GM19395 (cell line): ENCODE results near the gene HMGCS2.
"Not testable (repeated sequence)": the region's sequence is repeated elsewhere in the genome, so short reads cannot be mapped to it uniquely, and the experiment has no call there.

Source experiments
- ATAC-seq: cut with Tn5 transposase; IDR thresholded peaks from one replicate; pipeline ENCODE4 v1.9.1; 2021; ENCODE audit warnings: mild to moderate bottlenecking, moderate library complexity; ENCODE audit not compliant: unreplicated experiment

HMGCS2 gene

GRCh38 chr1:119732465-119733168, 36.1 kb downstream of the HMGCS2 start:
- ATAC-seq: no peak

- ATAC-seq: no peak
Observed at GRCh38 chr1:119731741-119732430, 36.8 kb downstream of the HMGCS2 start.

GRCh38 chr1:119731060-119731459, 37.6 kb downstream of the HMGCS2 start:
- ATAC-seq: no peak

GRCh38 chr1:119729044-119729443, 39.7 kb downstream of the HMGCS2 start:
- ATAC-seq: no peak

GRCh38 chr1:119727991-119728390, 40.7 kb downstream of the HMGCS2 start:
- ATAC-seq: no peak

GRCh38 chr1:119725626-119726025, 43.1 kb downstream of the HMGCS2 start:
- no peak for ATAC-seq

- no peak for ATAC-seq
Observed at GRCh38 chr1:119724611-119725218, 44.0 kb downstream of the HMGCS2 start.

- ATAC-seq: no peak
Observed at GRCh38 chr1:119721896-119722295, 46.8 kb downstream of the HMGCS2 start.

- no peak for ATAC-seq
Observed at GRCh38 chr1:119720866-119721440, 47.8 kb downstream of the HMGCS2 start.

GRCh38 chr1:119718972-119719371, 49.7 kb downstream of the HMGCS2 start:
- no peak for ATAC-seq

- ATAC-seq: no peak
Observed at GRCh38 chr1:119718409-119718808, 50.3 kb downstream of the HMGCS2 start.

GRCh38 chr1:119715542-119715941, 53.2 kb downstream of the HMGCS2 start:
- ATAC-seq: no peak

GRCh38 chr1:119714583-119714982, 54.1 kb downstream of the HMGCS2 start:
- ATAC-seq: no peak

- ATAC-seq: no peak
Observed at GRCh38 chr1:119713749-119714456, 54.8 kb downstream of the HMGCS2 start.

- no peak for ATAC-seq
Observed at GRCh38 chr1:119713039-119713748, 55.5 kb downstream of the HMGCS2 start.

- ATAC-seq: peak; percentile 43
Observed at GRCh38 chr1:119712342-119713038, 56.2 kb downstream of the HMGCS2 start.

- peak; percentile 80 for ATAC-seq
Observed at GRCh38 chr1:119711804-119712341, 56.8 kb downstream of the HMGCS2 start, which contains the start of gene PHGDH. Gene PHGDH (plus strand): TSS chr1:119711934. CDS start chr1:119712023, 89 bp downstream.

GRCh38 chr1:119711356-119711803, 57.3 kb downstream of the HMGCS2 start:
- not testable (repeated sequence) for ATAC-seq

- ATAC-seq: not testable (repeated sequence)
Observed at GRCh38 chr1:119706599-119706998, 62.1 kb downstream of the HMGCS2 start.
